Measurements from ENCODE around the gene GALNTL6. TPM values are rescaled to one million over a fixed set of nuclear protein-coding genes. Genes with fewer than 3 reads are reported as not detected.
"Not testable (repeated sequence)": the region's sequence is repeated elsewhere in the genome, so short reads cannot be mapped to it uniquely, and the experiment has no call there.

GALNTL6 gene
- total RNA-seq, 1 donor from 2014 or later = not detected

- no peaks in the 10 kb centered on the region for H3K27me3 ChIP-seq (ENCODE audit: control insufficient read depth, insufficient read depth, low read length)
- DNase-seq (ENCODE audit: low read depth) = no peak
- no peaks in the 10 kb centered on the region for H3K36me3 ChIP-seq (ENCODE audit: control insufficient read depth, insufficient read depth, low read length)
- no peak for TF ChIP-seq CTCF (IDR thresholded peaks at IDR 0.05; ENCODE audit: insufficient read depth, low read length, severe bottlenecking)
- no peak for FAIRE-seq
- H3K4me3 ChIP-seq (ENCODE audit: low read depth, low read length) = no peak overlapping the region
Measured at GRCh38 chr4:172869621-172870268, 1056.5 kb downstream of the GALNTL6 start.

GRCh38 chr4:172871381-172871780, 1058.2 kb downstream of the GALNTL6 start:
- DNase-seq (ENCODE audit: low read depth) (no peak), FAIRE-seq (no peak)
- no peak overlapping the region for H3K4me3 ChIP-seq (ENCODE audit: low read depth, low read length)
- H3K27me3 ChIP-seq (ENCODE audit: control insufficient read depth, insufficient read depth, low read length) = no peaks in the 10 kb centered on the region
- H3K36me3 ChIP-seq (ENCODE audit: control insufficient read depth, insufficient read depth, low read length) = no peaks in the 10 kb centered on the region
- TF ChIP-seq CTCF (IDR thresholded peaks at IDR 0.05; ENCODE audit: insufficient read depth, low read length, severe bottlenecking) = no peak

GRCh38 chr4:172874944-172875343, 1061.7 kb downstream of the GALNTL6 start:
- H3K27me3 ChIP-seq (ENCODE audit: control insufficient read depth, insufficient read depth, low read length) = no peaks in the 10 kb centered on the region
- H3K36me3 ChIP-seq (ENCODE audit: control insufficient read depth, insufficient read depth, low read length) = no peaks in the 10 kb centered on the region
- FAIRE-seq = no peak
- DNase-seq (ENCODE audit: low read depth) = no peak
- TF ChIP-seq CTCF (IDR thresholded peaks at IDR 0.05; ENCODE audit: insufficient read depth, low read length, severe bottlenecking) = no peak
- H3K4me3 ChIP-seq (ENCODE audit: low read depth, low read length) = no peak overlapping the region

GRCh38 chr4:172876394-172876793, 1063.2 kb downstream of the GALNTL6 start:
- DNase-seq (ENCODE audit: low read depth) (no peak), FAIRE-seq (no peak)
- TF ChIP-seq CTCF (IDR thresholded peaks at IDR 0.05; ENCODE audit: insufficient read depth, low read length, severe bottlenecking) = no peak
- H3K4me3 ChIP-seq (ENCODE audit: low read depth, low read length) = no peak overlapping the region
- no peaks in the 10 kb centered on the region for H3K36me3 ChIP-seq (ENCODE audit: control insufficient read depth, insufficient read depth, low read length)
- no peaks in the 10 kb centered on the region for H3K27me3 ChIP-seq (ENCODE audit: control insufficient read depth, insufficient read depth, low read length)

- DNase-seq (ENCODE audit: low read depth) = no peak
- TF ChIP-seq CTCF (IDR thresholded peaks at IDR 0.05; ENCODE audit: insufficient read depth, low read length, severe bottlenecking) = no peak
- FAIRE-seq = no peak
- no peaks in the 10 kb centered on the region for H3K36me3 ChIP-seq (ENCODE audit: control insufficient read depth, insufficient read depth, low read length)
- H3K4me3 ChIP-seq (ENCODE audit: low read depth, low read length) = no peak overlapping the region
- no peaks in the 10 kb centered on the region for H3K27me3 ChIP-seq (ENCODE audit: control insufficient read depth, insufficient read depth, low read length)
Measured at GRCh38 chr4:172881645-172882044, 1068.4 kb downstream of the GALNTL6 start.

GRCh38 chr4:172887358-172887757, 1074.2 kb downstream of the GALNTL6 start:
- not testable (repeated sequence) for H3K27me3 ChIP-seq (ENCODE audit: control insufficient read depth, insufficient read depth, low read length); DNase-seq (ENCODE audit: low read depth); H3K4me3 ChIP-seq (ENCODE audit: low read depth, low read length); FAIRE-seq; H3K36me3 ChIP-seq (ENCODE audit: control insufficient read depth, insufficient read depth, low read length)
